Stimulated activated CD4-positive, alpha-beta T cell treated with anti-CD3 and anti-CD28 coated beads, TNF-alpha, amount 100 ng/mL, for 24 hours (primary cell): ENCODE results near the gene OR51A4.
"Not testable (repeated sequence)": the region's sequence is repeated elsewhere in the genome, so short reads cannot be mapped to it uniquely, and the experiment has no call there.

Experiments used
- DNase-seq, 3 experiments: peaks; one replicate each; pipeline ENCODE4 v3.0.0-alpha.2; 2020; ENCODE audit warnings: low read depth in 3 of 3

The OR51A4 gene

DNA sequence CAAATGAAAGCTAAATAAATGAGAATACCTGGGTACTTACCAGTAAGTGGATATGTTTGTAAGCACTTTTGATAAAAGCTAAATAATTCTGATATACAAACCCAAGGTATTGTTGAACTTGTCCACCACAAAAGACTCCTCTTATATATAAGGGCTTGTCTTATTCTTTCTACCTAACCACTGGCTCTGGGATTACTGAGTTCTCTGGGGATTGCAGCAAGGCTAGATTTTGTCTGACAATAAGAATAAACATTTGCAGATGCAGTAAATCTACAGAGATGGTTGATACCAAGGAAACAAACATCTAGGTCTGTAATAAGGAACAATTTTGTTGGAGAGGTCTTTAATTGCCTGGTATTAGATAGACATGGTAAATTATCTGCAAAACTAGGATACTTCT is at the start of gene OR51A4:
Gene OR51A4, minus strand, starts transcription at position 101 of the 400 bp plus-strand sequence. CDS start 505 bp downstream, outside the sequence.
- no peak for DNase-seq

DNA sequence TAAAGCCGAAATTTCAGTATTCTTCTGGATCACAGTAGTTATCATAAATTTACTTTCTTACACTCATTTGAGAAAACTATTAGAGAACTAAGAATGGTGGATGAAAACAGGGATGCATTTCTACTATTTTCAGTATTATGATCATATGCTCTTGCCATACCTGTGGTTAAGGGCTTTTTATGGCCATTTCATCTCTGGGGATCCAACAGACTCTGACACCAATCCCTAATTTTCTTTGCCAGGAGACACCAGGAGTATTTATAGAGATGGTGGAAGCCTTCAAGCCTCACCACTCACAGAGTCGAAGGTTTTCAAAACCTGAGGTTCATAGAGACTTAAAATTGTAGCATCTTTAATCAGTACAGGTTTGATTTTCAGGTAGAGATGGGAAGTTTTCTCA is 47.1 kb upstream of the OR51A4 start, which contains the start of gene OR51L1:
Gene OR51L1, plus strand, starts transcription at position 301 of the 400 bp plus-strand sequence. CDS start 4,132 bp downstream, outside the sequence.
- DNase-seq = no peak

GRCh38 chr11:4991060-4991459 is 43.7 kb upstream of the OR51A4 start:
- no peak for DNase-seq

DNA sequence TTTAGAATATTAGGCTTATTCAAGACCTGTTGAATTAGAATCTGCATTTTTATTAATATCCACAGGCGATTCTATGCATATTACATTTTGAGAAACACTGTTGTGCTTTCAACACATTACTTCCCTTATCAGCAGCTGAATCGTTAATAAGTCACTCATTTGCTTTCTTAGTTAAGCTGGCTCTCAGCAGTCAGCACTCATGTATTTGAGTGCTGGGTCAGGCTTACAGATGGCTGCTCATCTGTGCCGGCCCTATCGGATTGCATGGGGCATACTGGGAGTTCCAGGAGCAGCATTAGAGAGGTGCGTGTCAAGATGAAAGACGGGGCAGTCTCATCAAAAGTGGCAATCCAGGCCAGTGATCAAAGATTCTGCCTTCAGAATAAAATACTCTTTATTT is 36.4 kb upstream of the OR51A4 start:
- no peak for DNase-seq

- no peak for DNase-seq
Measured at GRCh38 chr11:4982678-4983077, 35.3 kb upstream of the OR51A4 start.

DNA sequence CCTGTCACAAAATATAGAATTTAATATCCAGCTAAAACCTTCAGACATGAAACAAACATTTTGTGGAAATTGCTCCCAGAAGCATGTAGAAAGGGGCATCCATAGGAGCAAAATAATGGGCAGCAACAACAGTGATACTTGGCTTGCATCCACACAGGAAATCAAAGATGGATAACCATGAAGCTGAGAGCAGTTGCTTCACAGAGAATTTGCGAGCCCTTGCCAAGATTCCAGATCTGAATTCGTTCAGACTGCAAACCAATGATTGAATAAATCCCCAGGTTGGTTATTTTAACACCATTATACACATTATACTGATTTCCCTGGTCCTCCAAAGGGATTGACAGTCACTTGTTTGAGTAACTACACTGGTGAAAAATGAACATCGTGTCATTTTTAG is 31.6 kb upstream of the OR51A4 start:
- DNase-seq = no peak

GRCh38 chr11:4975436-4975835 is 28.0 kb upstream of the OR51A4 start:
- DNase-seq = no peak

- DNase-seq = no peak
Measured at GRCh38 chr11:4962816-4963215, 15.4 kb upstream of the OR51A4 start.

GRCh38 chr11:4960877-4961276 is 13.5 kb upstream of the OR51A4 start:
- no peak for DNase-seq

DNA sequence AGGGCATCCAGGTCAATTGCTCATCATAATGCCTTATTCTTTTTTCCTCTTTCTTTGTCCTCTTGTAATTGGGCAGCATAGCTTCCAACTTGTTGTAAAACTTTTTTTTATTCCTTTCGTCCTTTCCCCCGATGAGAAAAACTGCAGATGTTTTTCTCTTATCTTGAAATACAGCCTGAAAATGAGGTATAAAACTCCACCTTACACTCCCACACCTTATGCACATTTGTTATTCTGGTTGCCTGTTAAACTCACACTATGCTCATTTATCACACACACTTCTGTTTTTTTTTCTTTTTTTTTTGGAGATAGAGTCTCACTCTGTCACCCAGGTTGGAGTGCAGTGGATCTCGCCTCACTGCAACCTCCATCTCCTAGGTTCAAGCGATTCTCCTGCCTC is 10.0 kb upstream of the OR51A4 start:
- no peak for DNase-seq

- not testable (repeated sequence) for DNase-seq
Measured at GRCh38 chr11:4955613-4956012, 8.2 kb upstream of the OR51A4 start, which contains the start of gene OR51A2. Gene OR51A2 (minus strand): TSS chr11:4955713. CDS start chr11:4955713, 0 bp downstream.

DNA sequence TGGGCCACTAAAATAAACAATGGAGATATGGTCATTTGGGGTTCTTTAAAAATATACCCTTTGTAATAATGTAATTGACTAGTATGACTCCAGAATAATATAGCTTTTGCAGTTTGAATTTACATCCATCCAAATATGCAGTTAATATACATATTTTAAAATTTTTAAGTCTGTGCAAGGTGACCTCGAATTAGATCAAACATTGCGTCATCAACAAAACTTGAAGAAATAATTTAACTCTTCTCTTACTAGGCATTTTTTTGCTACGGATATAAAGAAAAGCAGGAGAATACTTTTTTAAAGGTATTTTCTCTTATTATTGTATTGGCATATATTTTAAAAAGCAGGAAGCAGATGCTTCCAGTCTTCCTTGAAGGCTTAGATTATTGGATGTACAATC is 10.7 kb downstream of the OR51A4 start:
- DNase-seq = no peak

DNA sequence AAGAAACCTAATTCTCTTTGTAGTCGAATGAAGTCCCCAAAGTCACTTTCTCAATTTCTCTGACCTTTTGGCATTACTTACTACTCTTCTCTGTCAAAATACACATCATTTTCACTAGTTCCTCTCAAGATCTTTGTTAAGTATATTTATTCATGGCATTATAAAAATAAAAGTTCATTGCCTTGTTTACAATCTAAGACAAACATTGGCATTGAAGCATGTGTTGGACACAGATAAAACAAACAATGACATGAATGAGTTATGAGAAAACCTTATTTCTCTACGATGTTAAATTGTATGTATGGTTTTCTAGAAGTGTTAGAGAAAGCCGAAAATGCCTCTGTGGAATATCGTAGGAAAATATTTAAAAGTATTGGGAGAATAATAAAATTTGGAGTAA is 14.7 kb downstream of the OR51A4 start:
- DNase-seq = no peak

DNA sequence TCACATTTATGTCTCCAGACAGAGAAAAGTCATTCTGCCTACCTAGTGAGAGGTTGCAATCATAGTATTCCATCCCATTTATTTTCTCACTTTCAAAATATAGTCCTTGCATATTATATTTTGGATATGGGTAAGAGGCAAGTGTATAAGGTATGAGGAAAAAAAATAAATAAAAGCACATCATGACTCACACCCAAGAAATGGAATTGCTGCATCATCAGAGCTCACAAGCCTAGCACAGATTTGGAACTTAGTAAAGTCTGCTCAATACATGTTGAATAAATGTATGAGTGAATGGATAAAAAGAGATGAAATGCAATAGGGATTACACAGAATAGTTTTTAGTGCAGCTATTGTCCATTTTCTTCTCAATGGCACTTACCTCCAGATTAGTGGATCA is 20.8 kb downstream of the OR51A4 start:
- no peak for DNase-seq

DNA sequence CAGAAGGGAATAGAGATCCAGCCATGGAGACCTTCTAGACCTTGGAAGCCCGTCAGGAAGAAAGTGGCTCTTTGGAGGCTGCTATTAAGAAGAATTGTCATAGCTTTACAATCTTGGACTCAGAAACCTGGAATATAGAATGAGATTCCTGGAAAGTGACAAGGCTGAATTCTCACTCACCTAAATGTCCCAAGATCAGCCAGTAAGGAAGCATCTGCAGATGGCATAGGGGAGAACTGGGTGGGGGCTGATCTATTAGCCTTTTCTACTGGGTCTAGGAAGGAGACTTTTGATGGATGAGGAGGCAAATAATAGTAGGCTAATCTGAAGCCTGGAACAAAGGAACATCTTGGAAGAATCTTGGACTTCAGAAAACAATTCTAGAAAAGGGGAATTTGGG is 23.2 kb downstream of the OR51A4 start, which contains the start of gene OR51G1:
Gene OR51G1, minus strand, starts transcription at position 101 of the 400 bp plus-strand sequence. Its CDS starts 0 bp downstream, at position 101.
- DNase-seq = no peak

GRCh38 chr11:4922304-4922703 is 25.1 kb downstream of the OR51A4 start:
- DNase-seq = no peak

DNA sequence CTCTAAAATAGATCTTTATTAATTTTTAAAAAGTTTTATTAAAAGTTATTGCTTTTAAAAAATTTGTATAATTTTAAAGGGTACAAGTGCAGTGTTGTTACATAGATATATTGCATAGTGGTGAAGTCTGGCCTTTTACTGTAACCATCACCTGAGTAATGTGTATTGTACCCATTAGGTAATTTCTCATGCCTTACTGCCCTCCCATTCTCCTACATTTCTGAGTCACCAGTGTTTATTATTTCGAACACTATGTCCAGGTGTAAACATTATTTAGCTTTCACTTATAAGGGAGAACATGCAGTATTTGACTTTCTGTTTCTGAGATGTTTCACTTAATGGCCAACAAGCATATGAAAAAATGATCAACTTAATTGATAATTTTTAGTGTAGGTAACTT is 25.6 kb downstream of the OR51A4 start:
- no peak for DNase-seq

DNA sequence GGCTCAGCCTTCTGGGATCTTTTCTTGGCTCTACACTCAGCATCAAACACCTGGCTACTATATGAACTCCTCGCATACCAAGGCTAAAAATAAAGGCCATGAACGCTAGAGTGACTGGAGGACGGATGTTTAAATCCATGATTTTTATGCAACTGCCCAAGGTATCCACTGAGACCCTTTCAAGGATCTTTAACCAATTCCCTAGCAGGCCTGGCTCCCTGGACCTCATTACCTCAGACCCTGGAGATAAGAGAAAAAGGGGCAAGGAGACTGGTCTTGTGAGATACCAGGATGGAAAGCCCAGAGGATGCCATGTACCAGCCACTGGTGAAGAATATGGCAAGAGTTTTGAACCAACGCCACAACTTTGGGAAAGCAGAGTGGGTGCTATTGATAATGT is 28.2 kb downstream of the OR51A4 start, which contains the start of gene OR51G2:
Gene OR51G2, minus strand, starts transcription at position 101 of the 400 bp plus-strand sequence. CDS start 3,687 bp downstream, outside the sequence.
- DNase-seq = no peak

DNA sequence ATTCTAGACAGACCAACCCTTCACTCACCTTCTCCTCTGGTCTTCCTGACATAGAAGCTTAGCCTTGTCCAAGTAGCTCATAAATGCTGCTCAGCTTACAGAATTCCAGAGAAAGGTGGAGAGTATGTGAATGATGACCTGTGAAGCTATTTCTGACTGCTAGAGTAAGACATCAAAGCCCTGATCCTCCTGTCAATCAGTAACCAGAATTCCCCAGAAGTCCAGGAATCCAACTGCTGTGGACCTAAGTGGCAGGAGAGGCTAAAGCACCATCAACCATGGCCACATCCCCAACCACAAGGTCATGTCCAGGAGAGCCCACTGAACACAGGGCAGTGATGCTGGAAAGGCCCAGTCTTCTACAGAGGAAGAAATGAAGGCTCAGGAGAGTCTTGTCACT is 30.8 kb downstream of the OR51A4 start:
- no peak for DNase-seq

GRCh38 chr11:4903484-4903883 is 43.9 kb downstream of the OR51A4 start, which contains the start of gene OR51A7:
Gene OR51A7 (plus strand): TSS chr11:4903783. CDS start chr11:4907370, 3,587 bp downstream.
- DNase-seq = no peak
